NCI-H2227 treated with DMSO at 0.1 percent for 48 hours (cell line): Measurements from ENCODE around the gene CAPN12.
"Not testable (repeated sequence)": the region's sequence is repeated elsewhere in the genome, so short reads cannot be mapped to it uniquely, and the experiment has no call there.

ENCODE experiments used
- DNase-seq: peaks from one replicate; lab custom pipeline; 2025; lab: John Stamatoyannopoulos, UW

CAPN12 gene

GRCh38 chr19:38744298-38744681, at the start of gene CAPN12:
CAPN12 (minus strand) TSS chr19:38744474; CDS start chr19:38744165, 309 bp downstream.
- DNase-seq, result no peak

GRCh38 chr19:38793671-38794070, 49.4 kb upstream of the CAPN12 start:
- no peak for DNase-seq

GRCh38 chr19:38793177-38793576, 48.9 kb upstream of the CAPN12 start:
- DNase-seq, result no peak

GRCh38 chr19:38792250-38793111, 48.2 kb upstream of the CAPN12 start:
- DNase-seq, result no peak

- not testable (repeated sequence) for DNase-seq
Measured at GRCh38 chr19:38791451-38792064, 47.3 kb upstream of the CAPN12 start.

- not testable (repeated sequence) for DNase-seq
Measured at GRCh38 chr19:38790507-38791403, 46.5 kb upstream of the CAPN12 start.

GRCh38 chr19:38788478-38789243, 44.4 kb upstream of the CAPN12 start, which contains the start of gene LGALS7B:
LGALS7B (plus strand) TSS chr19:38789200; CDS start chr19:38789227, 27 bp downstream.
- DNase-seq, result no peak

GRCh38 chr19:38786572-38787265, 42.4 kb upstream of the CAPN12 start:
- peak; percentile 48 for DNase-seq

GRCh38 chr19:38786061-38786460, 41.8 kb upstream of the CAPN12 start:
- DNase-seq, result not testable (repeated sequence)

GRCh38 chr19:38785187-38785699, 41.0 kb upstream of the CAPN12 start:
- DNase-seq, result no peak

- no peak for DNase-seq
Measured at GRCh38 chr19:38784224-38784623, 40.0 kb upstream of the CAPN12 start.

GRCh38 chr19:38782212-38782611, 37.9 kb upstream of the CAPN12 start:
- DNase-seq, result not testable (repeated sequence)

- DNase-seq, result peak; percentile 99
Measured at GRCh38 chr19:38781058-38781457, 36.8 kb upstream of the CAPN12 start.

- no peak for DNase-seq
Measured at GRCh38 chr19:38780443-38780842, 36.2 kb upstream of the CAPN12 start.

- DNase-seq, result no peak
Measured at GRCh38 chr19:38778733-38779132, 34.5 kb upstream of the CAPN12 start.

GRCh38 chr19:38774181-38774950, 30.1 kb upstream of the CAPN12 start:
- DNase-seq, result no peak

GRCh38 chr19:38773469-38774177, 29.3 kb upstream of the CAPN12 start, which contains the start of gene LGALS7:
LGALS7 (minus strand) TSS chr19:38773517; CDS start chr19:38773492, 25 bp downstream.
- DNase-seq, result no peak

GRCh38 chr19:38771569-38771968, 27.3 kb upstream of the CAPN12 start:
- not testable (repeated sequence) for DNase-seq

- not testable (repeated sequence) for DNase-seq
Measured at GRCh38 chr19:38770949-38771275, 26.6 kb upstream of the CAPN12 start.
